Thymus (tissue), 11 donors: ENCODE results near the gene CMSS1. TPM values are rescaled to one million over a fixed set of nuclear protein-coding genes. Genes with fewer than 3 reads are reported as not detected.

ENCODE experiments used
- DNase-seq, 9 donors: peaks; one replicate each; pipeline ENCODE4 v3.0.0-alpha.2; 2013; ENCODE audit warnings: low spot score in 9 of 9, low read depth in 6 of 9, missing footprints in 1 of 9
- H3K27ac ChIP-seq, 2 donors: one replicate each; pipeline ENCODE4 v1.5.1; 2013; ENCODE audit warnings: control low read depth in 1 of 2, low read depth in 1 of 2, low read length in 1 of 2, mild to moderate bottlenecking in 1 of 2, moderate library complexity in 1 of 2
- H3K27me3 ChIP-seq, 2 donors: one replicate each; pipeline ENCODE4 v1.5.1; 2013; ENCODE audit warnings: low read length in 1 of 2; ENCODE audit not compliant: control insufficient read depth in 2 of 2, insufficient read depth in 1 of 2
- H3K36me3 ChIP-seq, 2 donors: one replicate each; pipeline ENCODE4 v1.5.1; 2013; ENCODE audit warnings: low read length in 1 of 2, mild to moderate bottlenecking in 1 of 2, moderate library complexity in 1 of 2; ENCODE audit not compliant: control insufficient read depth in 2 of 2, insufficient read depth in 2 of 2
- H3K4me1 ChIP-seq, 2 donors: one replicate each; pipeline ENCODE4 v1.5.1; 2013; ENCODE audit warnings: low read length in 2 of 2; ENCODE audit not compliant: control insufficient read depth in 2 of 2, insufficient read depth in 2 of 2
- H3K4me3 ChIP-seq, 2 donors: one replicate each; pipeline ENCODE4 v1.5.1; 2013; ENCODE audit warnings: low read length in 2 of 2, control low read depth in 1 of 2, mild to moderate bottlenecking in 1 of 2
- H3K9me3 ChIP-seq, 2 donors: one replicate each; pipeline ENCODE4 v1.5.1; 2013; ENCODE audit warnings: low read length in 1 of 2, mild to moderate bottlenecking in 1 of 2; ENCODE audit not compliant: control insufficient read depth in 2 of 2, insufficient read depth in 1 of 2
- WGBS: extraction: QIAGEN DNeasy Blood & Tissue Kit; methylation state at CpG from one replicate; pipeline ENCODE4 v1.1.7; 2013; 5-methylcytosine and 5-hydroxymethylcytosine counted together
- polyA plus RNA-seq: library from polyadenylated mRNA; stranded (reverse); fragments of 200-250 nt; gene quantifications from one replicate; pipeline ENCODE4 v1.2.3, GENCODE V29; 2013
- total RNA-seq: library from RNA; stranded (reverse); fragments of 120-200 nt; gene quantifications from one replicate; pipeline ENCODE4 v1.2.4, GENCODE V29; 2013
- donor health status: healthy.

Gene CMSS1
- total and polyA plus RNA-seq, 2 donors: 27.3 to 39.0 TPM

- Histone ChIP-seq H3K27me3 (no peaks in the 10 kb centered on the region), H3K4me1 (peaks cover 0 to 3% of the 10 kb centered on the region in 2 donors), H3K9me3 (peaks cover 0 to 2% of the 10 kb centered on the region in 2 donors), H3K4me3 (no peak overlapping the region), H3K27ac (no peak overlapping the region), H3K36me3 (no peaks in the 10 kb centered on the region)
- whole genome bisulfite sequencing: 97% methylated on average over 5 of the region's 5 CpGs
- no peak for DNase-seq
Measured at GRCh38 chr3:99949956-99950670, 132.5 kb downstream of the CMSS1 start.

- Histone ChIP-seq H3K9me3 (peaks cover 0 to 2% of the 10 kb centered on the region in 2 donors), H3K4me3 (no peak overlapping the region), H3K4me1 (peaks cover 0 to 3% of the 10 kb centered on the region in 2 donors), H3K27ac (no peak overlapping the region), H3K27me3 (no peaks in the 10 kb centered on the region), H3K36me3 (no peaks in the 10 kb centered on the region)
- WGBS: 100% methylated on average over 1 of the region's 1 CpG
- no peak for DNase-seq
Measured at GRCh38 chr3:99950921-99951320, 133.3 kb downstream of the CMSS1 start.

GRCh38 chr3:99951701-99952100, 134.0 kb downstream of the CMSS1 start:
- H3K27me3 ChIP-seq: no peaks in the 10 kb centered on the region
- H3K36me3 ChIP-seq: no peaks in the 10 kb centered on the region
- peaks cover 0 to 3% of the 10 kb centered on the region in 2 donors for H3K4me1 ChIP-seq
- DNase-seq: no peak
- H3K4me3 ChIP-seq: no peak overlapping the region
- H3K9me3 ChIP-seq: peaks cover 0 to 2% of the 10 kb centered on the region in 2 donors
- H3K27ac ChIP-seq: no peak overlapping the region

- H3K9me3 ChIP-seq: peaks cover 0 to 2% of the 10 kb centered on the region in 2 donors
- 96% methylated on average over 1 of the region's 1 CpG for WGBS
- no peak for DNase-seq
- H3K4me1 ChIP-seq: peaks cover 0 to 3% of the 10 kb centered on the region in 2 donors
- no peak overlapping the region for H3K27ac ChIP-seq
- no peak overlapping the region for H3K4me3 ChIP-seq
- no peaks in the 10 kb centered on the region for H3K36me3 ChIP-seq
- no peaks in the 10 kb centered on the region for H3K27me3 ChIP-seq
Measured at GRCh38 chr3:99952306-99952705, 134.6 kb downstream of the CMSS1 start.

GRCh38 chr3:99953596-99953995, 135.9 kb downstream of the CMSS1 start:
- no peaks in the 10 kb centered on the region for H3K27me3 ChIP-seq
- H3K36me3 ChIP-seq: no peaks in the 10 kb centered on the region
- H3K4me1 ChIP-seq: peaks cover 0 to 3% of the 10 kb centered on the region in 2 donors
- no peak overlapping the region for H3K27ac ChIP-seq
- DNase-seq: no peak
- peaks cover 0 to 2% of the 10 kb centered on the region in 2 donors for H3K9me3 ChIP-seq
- no peak overlapping the region for H3K4me3 ChIP-seq

- Histone ChIP-seq H3K4me3 (no peak overlapping the region), H3K27ac (no peak overlapping the region), H3K36me3 (no peaks in the 10 kb centered on the region), H3K4me1 (peaks cover 0 to 3% of the 10 kb centered on the region in 2 donors), H3K9me3 (peaks cover 0 to 2% of the 10 kb centered on the region in 2 donors), H3K27me3 (no peaks in the 10 kb centered on the region)
- 98% methylated on average over 4 of the region's 4 CpGs for WGBS
- DNase-seq: no peak
Measured at GRCh38 chr3:99954914-99955644, 137.4 kb downstream of the CMSS1 start.

GRCh38 chr3:99955773-99956562, 138.3 kb downstream of the CMSS1 start:
- Histone ChIP-seq H3K27me3 (no peaks in the 10 kb centered on the region), H3K9me3 (peaks cover 0 to 1% of the 10 kb centered on the region in 2 donors), H3K36me3 (no peaks in the 10 kb centered on the region), H3K4me3 (no peak overlapping the region), H3K27ac (no peak overlapping the region), H3K4me1 (peaks cover 0 to under 1% of the 10 kb centered on the region in 2 donors)
- DNase-seq: no peak
- 97% methylated on average over 10 of the region's 10 CpGs for WGBS

- 98% methylated on average over 4 of the region's 4 CpGs for WGBS
- H3K27me3 ChIP-seq: no peaks in the 10 kb centered on the region
- H3K36me3 ChIP-seq: no peaks in the 10 kb centered on the region
- no peak overlapping the region for H3K4me3 ChIP-seq
- no peak overlapping the region for H3K27ac ChIP-seq
- H3K9me3 ChIP-seq: no peaks in the 10 kb centered on the region
- H3K4me1 ChIP-seq: no peaks in the 10 kb centered on the region
- no peak for DNase-seq
Measured at GRCh38 chr3:99957151-99957796, 139.6 kb downstream of the CMSS1 start.
